ENCODE measurements around the gene SUCO.

GRCh38 chr1:172556461-172556860, 23.5 kb downstream of the SUCO start:
- TF ChIP-seq RAD21 (CRISPR knock-in tag; IDR thresholded peaks at IDR 0.05): no peak
- no peak for TF ChIP-seq CTCF (CRISPR knock-in tag; IDR thresholded peaks at IDR 0.05)
- TF ChIP-seq GMEB1 (CRISPR knock-in tag; IDR thresholded peaks at IDR 0.05; ENCODE audit: borderline replicate concordance): no peak
- no peak for TF ChIP-seq RFX1 (IDR thresholded peaks at IDR 0.05)
- TF ChIP-seq SMYD3 (CRISPR knock-in tag; IDR thresholded peaks at IDR 0.05): no peak
- TF ChIP-seq GPN1 (CRISPR knock-in tag; IDR thresholded peaks at IDR 0.05; ENCODE audit: borderline replicate concordance): no peak

Data from HepG2 (cell line).